OCI-LY1 (cell line): ENCODE measurements around the gene SPPL3.

ENCODE experiments used
- H2AFZ ChIP-seq: fragments of 200-600 bp; sonication (generic), shearing (Covaris generic); 2 replicates; pipeline ENCODE4 v1.6.0; 2014; ENCODE audit warnings: antibody characterized with exemption, mild to moderate bottlenecking, low read length
- H3F3A ChIP-seq: fragments of 200-600 bp; sonication (generic), shearing (Covaris generic); 2 replicates; pipeline ENCODE4 v1.6.0; 2014; ENCODE audit warnings: mild to moderate bottlenecking, antibody characterized with exemption, low read length, moderate library complexity; ENCODE audit not compliant: insufficient read depth
- H3K27ac ChIP-seq: fragments of 200-600 bp; sonication (generic); 2 replicates; pipeline ENCODE4 v1.5.1; 2014; ENCODE audit warnings: low read length, mixed run types, mild to moderate bottlenecking, low read depth; ENCODE audit not compliant: poor library complexity, severe bottlenecking
- H3K27me3 ChIP-seq: fragments of 200-600 bp; sonication (generic); 2 replicates; pipeline ENCODE4 v1.6.0; 2014; ENCODE audit warnings: antibody characterized with exemption, mild to moderate bottlenecking, low read length, moderate library complexity; ENCODE audit not compliant: insufficient read depth
- H3K36me3 ChIP-seq: fragments of 200-600 bp; sonication (generic); 2 replicates; pipeline ENCODE4 v1.6.1; 2014; ENCODE audit warnings: mild to moderate bottlenecking, antibody characterized with exemption, low read length, moderate library complexity, mixed read lengths; ENCODE audit not compliant: insufficient read depth
- H3K4me1 ChIP-seq: fragments of 200-600 bp; sonication (generic); 2 replicates; pipeline ENCODE4 v1.5.1; 2014; ENCODE audit warnings: mild to moderate bottlenecking, low read length, moderate library complexity; ENCODE audit not compliant: insufficient read depth, severe bottlenecking
- H3K4me2 ChIP-seq: fragments of 200-600 bp; sonication (generic), shearing (Covaris generic); 2 replicates; pipeline ENCODE4 v1.6.1; 2014; ENCODE audit warnings: low read length
- H3K4me3 ChIP-seq: fragments of 200-600 bp; sonication (generic); 2 replicates; pipeline ENCODE4 v1.5.1; 2014; ENCODE audit warnings: low read length, low read depth, mild to moderate bottlenecking, mixed read lengths; ENCODE audit not compliant: poor library complexity, severe bottlenecking
- H3K79me2 ChIP-seq: fragments of 200-600 bp; shearing (Covaris generic); 2 replicates; pipeline ENCODE4 v1.6.1; 2016; ENCODE audit warnings: mixed run types, low read length, mixed read lengths; ENCODE audit not compliant: insufficient read depth
- H3K9ac ChIP-seq: fragments of 200-600 bp; sonication (generic), shearing (Covaris generic); 2 replicates; pipeline ENCODE4 v1.6.1; 2014; ENCODE audit warnings: mild to moderate bottlenecking, low read length, mixed read lengths
- H3K9me2 ChIP-seq: fragments of 200-600 bp; sonication (generic), shearing (Covaris generic); 2 replicates; pipeline ENCODE4 v1.6.1; 2014; ENCODE audit warnings: low read depth, mild to moderate bottlenecking, low read length, mixed read lengths
- H3K9me3 ChIP-seq: fragments of 200-600 bp; shearing (Covaris generic); 2 replicates; pipeline ENCODE4 v1.6.1; 2014; ENCODE audit warnings: low read length, mixed read lengths
- H4K20me1 ChIP-seq: fragments of 200-600 bp; sonication (generic), shearing (Covaris generic); 2 replicates; pipeline ENCODE4 v1.6.0; 2016; ENCODE audit warnings: mild to moderate bottlenecking, low read length; ENCODE audit not compliant: insufficient read depth
- CTCF ChIP-seq: fragments of 200-600 bp; sonication (generic), shearing (Covaris generic); IDR thresholded peaks from 2 replicates; pipeline ENCODE4 v1.5.1; 2017; ENCODE audit warnings: mild to moderate bottlenecking, antibody characterized with exemption, low read length, moderate library complexity, mixed read lengths
- EZH2 ChIP-seq: fragments of 200-600 bp; sonication (generic), shearing (Covaris generic); IDR thresholded peaks from 2 replicates; pipeline ENCODE4 v1.8.0; 2017; ENCODE audit warnings: borderline replicate concordance, mixed run types, mild to moderate bottlenecking, antibody characterized with exemption, low read length, moderate library complexity, mixed read lengths

SPPL3 gene

DNA sequence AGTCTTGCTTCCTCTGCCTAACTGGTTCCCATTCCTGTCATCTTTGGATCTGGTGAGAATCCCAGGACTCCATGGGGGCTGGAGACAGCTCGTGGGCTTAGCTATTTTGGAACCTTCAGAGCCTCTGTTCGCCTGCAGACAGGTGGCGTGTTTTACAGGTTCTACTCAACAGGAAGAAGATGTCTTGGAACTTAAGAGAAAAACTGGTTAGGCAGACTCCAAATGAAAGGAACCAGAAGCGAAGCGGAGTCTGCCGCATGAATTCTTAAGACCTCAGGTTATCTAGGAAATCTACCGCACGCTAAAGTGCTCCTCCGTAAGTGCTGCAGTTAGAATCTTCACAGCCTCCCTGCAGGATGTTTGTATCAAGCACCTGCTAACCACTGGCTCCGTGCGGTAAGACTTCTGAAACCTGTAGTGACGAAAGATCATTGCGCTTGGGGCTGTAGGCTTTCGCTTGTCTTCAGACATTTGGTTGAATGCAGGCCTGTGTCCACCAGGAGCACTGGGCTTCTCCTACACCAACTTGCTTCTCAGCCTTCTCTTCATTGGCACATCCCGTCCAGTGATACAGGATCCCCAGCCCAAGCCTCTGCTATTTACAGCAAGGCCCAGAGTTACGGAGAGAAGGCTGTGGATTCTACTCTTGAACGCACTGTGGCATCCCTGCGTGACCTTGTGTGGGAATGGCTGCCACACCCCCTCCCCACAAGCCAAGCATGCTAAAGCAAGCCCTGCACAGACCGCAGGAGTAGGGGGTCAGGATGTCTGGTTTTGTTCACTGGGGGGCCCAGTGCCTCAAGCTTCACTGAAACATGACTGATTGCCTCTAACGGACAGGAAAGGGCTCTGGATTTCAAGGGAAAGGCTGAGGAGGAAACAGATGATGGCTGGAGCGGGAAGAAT, 143.6 kb downstream of the SPPL3 start:
- no peak overlapping the region for H2AFZ ChIP-seq
- H3K27me3 ChIP-seq: no peaks in the 10 kb centered on the region
- no peak overlapping the region for H3K9ac ChIP-seq
- TF ChIP-seq EZH2: no peak
- TF ChIP-seq CTCF: no peak
- H3K4me3 ChIP-seq: no peak overlapping the region
- peak overlapping the region; percentile 11 for H3K27ac ChIP-seq
- H3K4me2 ChIP-seq: no peak overlapping the region
- H3F3A ChIP-seq: no peaks in the 10 kb centered on the region
- peaks cover 17% of the 10 kb centered on the region for H3K4me1 ChIP-seq
- no peaks in the 10 kb centered on the region for H3K79me2 ChIP-seq
- H3K36me3 ChIP-seq: peaks cover 37% of the 10 kb centered on the region
- 0 out of 2 replicates have a peak, but pooled peaks cover under 1% of the 10 kb centered on the region for H3K9me3 ChIP-seq
- no peaks in the 10 kb centered on the region for H3K9me2 ChIP-seq
- H4K20me1 ChIP-seq: no peaks in the 10 kb centered on the region

DNA sequence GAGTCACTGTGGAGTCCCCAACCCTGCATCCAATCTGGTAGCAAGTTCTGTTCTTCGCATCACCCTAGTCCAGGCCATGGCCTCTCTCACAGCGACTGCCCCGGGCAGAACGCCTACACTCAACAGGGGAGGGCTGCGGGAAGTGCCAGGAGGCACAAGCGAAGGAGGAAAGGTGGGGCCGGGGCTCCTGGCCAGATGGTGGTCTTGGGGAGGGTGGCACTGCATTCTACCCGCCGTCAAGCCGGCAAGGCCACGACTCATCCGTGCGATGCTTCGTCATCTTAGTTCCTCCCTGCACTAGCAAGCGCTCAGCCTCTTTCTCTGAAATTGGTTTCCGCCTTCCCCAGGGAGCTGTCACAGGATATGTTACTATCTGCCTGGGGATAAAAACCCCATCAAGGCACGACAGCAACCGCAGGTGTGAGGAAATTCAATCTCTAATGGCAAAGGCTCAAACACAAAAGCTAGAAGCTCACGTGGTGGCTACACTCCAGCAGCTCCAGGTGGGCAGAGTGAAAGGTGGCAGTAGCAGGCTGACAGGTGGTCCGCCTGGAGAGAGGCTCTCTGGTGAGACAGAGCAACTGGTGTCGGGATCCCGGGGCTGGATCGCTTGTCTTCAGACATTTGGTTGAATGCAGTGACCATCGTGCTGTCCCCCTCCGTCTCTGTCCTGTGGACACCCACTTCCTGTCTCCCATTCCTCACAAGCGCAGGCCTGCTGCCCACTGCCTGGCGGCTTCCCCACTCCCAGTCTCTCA, 144.4 kb downstream of the SPPL3 start:
- Histone ChIP-seq H3K4me1 (peaks cover 17% of the 10 kb centered on the region), H3K9me2 (no peaks in the 10 kb centered on the region), H3K4me3 (no peak overlapping the region), H3K9ac (no peak overlapping the region), H3F3A (no peaks in the 10 kb centered on the region), H3K9me3 (peaks cover 9% of the 10 kb centered on the region), H4K20me1 (no peaks in the 10 kb centered on the region), H3K27ac (peak overlapping the region; percentile 11), H2AFZ (no peak overlapping the region), H3K36me3 (peaks cover 30% of the 10 kb centered on the region), H3K4me2 (no peak overlapping the region), H3K27me3 (no peaks in the 10 kb centered on the region), H3K79me2 (no peaks in the 10 kb centered on the region)
- TF ChIP-seq EZH2: no peak
- no peak for TF ChIP-seq CTCF

GRCh38 chr12:120758798-120759590, 145.2 kb downstream of the SPPL3 start:
- H3K9me3 ChIP-seq: peaks cover 11% of the 10 kb centered on the region

More at GRCh38 chr12:120758798-120759590, 145.2 kb downstream of the SPPL3 start:
- H3K27ac ChIP-seq: no peak overlapping the region
- TF ChIP-seq CTCF: no peak
- no peak for TF ChIP-seq EZH2
- H3K4me2 ChIP-seq: no peak overlapping the region
- no peaks in the 10 kb centered on the region for H3F3A ChIP-seq
- no peak overlapping the region for H3K9ac ChIP-seq
- H3K4me1 ChIP-seq: peaks cover 17% of the 10 kb centered on the region
- H3K79me2 ChIP-seq: no peaks in the 10 kb centered on the region
- no peaks in the 10 kb centered on the region for H3K27me3 ChIP-seq
- H3K36me3 ChIP-seq: peaks cover 23% of the 10 kb centered on the region
- H3K4me3 ChIP-seq: no peak overlapping the region
- no peaks in the 10 kb centered on the region for H3K9me2 ChIP-seq
- no peaks in the 10 kb centered on the region for H4K20me1 ChIP-seq
- H2AFZ ChIP-seq: no peak overlapping the region
